ENCODE measurements around the gene KAZALD1.

DNA sequence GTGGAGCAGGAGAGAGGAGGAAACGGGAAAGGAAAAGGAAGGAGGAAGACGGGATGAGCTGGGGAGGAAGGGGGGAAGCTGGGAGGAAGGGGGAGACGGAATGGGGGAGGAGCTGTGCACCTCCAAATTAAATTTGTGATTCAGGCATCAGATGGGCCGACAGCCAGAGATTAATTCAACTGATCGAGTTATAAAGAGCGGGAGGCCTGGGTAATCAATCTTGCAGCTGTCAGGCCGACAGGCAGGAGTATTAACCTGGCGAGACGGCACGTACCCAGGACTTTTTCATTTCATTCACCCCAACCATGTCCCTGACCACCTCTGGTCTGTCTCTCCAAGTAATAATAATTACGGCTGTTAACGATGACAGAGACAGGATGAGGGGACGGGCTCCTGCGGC, 26.2 kb downstream of the KAZALD1 start:
- no peak for TF ChIP-seq POLR2A (IDR thresholded peaks at IDR 0.05)
- TF ChIP-seq, protein P1, sequence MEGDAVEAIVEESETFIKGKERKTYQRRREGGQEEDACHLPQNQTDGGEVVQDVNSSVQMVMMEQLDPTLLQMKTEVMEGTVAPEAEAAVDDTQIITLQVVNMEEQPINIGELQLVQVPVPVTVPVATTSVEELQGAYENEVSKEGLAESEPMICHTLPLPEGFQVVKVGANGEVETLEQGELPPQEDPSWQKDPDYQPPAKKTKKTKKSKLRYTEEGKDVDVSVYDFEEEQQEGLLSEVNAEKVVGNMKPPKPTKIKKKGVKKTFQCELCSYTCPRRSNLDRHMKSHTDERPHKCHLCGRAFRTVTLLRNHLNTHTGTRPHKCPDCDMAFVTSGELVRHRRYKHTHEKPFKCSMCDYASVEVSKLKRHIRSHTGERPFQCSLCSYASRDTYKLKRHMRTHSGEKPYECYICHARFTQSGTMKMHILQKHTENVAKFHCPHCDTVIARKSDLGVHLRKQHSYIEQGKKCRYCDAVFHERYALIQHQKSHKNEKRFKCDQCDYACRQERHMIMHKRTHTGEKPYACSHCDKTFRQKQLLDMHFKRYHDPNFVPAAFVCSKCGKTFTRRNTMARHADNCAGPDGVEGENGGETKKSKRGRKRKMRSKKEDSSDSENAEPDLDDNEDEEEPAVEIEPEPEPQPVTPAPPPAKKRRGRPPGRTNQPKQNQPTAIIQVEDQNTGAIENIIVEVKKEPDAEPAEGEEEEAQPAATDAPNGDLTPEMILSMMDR (IDR thresholded peaks at IDR 0.05), result no peak

Measured in lower leg skin (tissue), 3 donors.